Astrocyte of the hippocampus (primary cell): ENCODE results near the gene RCOR3.
A peak's percentile ranks its signal among the peaks of the same experiment; 100 is the strongest.
"Not testable (repeated sequence)": the region's sequence is repeated elsewhere in the genome, so short reads cannot be mapped to it uniquely, and the experiment has no call there.

Experiments used
- DNase-seq: peaks from one replicate; pipeline ENCODE4 v3.0.0; 2011; ENCODE audit warnings: low read depth, low spot score

Gene RCOR3

DNA sequence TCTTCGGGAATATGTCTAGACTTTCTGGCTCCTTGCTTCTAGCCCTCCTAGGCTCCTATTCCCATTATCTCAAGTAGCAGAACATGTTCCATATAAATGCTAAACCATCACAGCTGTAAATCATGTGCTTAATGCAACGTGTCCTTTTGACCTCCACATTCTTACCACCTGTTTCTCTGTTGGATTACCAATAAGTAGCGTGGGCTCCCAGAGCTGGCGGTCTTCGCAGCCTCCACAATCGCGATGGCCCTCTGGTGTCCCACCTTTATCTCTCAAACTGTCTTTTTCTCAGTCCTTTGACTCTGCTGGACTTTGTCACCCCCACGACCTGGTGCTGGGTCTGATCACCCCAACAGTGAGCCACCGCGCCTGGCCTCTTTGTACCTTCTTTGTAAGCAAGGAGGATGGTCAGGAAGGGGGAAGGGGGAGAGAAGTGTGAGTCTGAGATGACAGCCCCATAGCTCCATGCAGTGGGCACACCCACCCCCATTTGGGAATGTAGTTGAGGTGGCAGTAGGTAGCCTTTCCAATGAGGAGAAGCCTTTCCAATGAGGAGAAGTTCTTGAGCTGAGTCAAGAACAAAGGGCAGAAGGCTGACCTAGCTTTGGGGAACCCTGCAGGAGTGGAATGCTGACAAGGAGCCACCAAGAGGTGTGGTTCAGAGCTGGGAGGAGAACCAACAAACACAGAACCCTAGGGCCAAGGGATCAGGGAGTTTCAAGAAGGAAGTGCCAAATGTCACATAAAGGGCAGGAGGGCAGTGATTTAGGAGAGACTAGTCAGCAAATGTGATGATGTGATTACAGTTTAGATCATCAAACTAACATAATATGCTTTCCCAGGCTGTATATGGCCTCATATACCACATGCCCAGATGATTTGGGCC, 81.7 kb downstream of the RCOR3 start:
- DNase-seq: no peak

DNA sequence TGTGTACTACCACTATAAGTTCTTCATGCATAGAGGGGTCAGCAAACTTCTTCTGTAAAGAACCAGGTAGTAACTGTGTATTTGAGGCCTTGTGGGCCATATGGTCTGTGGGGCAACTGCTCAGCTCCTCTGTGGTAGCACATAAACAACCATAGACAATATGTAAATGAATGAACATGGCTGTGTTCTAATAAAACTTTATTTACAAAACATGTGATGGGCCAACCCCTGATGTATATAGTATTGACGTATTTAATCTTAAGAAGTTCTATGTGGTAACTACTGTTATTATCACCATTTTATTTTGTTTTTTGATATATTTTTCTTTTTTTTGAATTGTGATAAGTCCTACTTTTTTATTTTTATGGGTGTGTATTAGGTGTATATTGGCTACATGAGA, 82.8 kb downstream of the RCOR3 start:
- DNase-seq: no peak

DNA sequence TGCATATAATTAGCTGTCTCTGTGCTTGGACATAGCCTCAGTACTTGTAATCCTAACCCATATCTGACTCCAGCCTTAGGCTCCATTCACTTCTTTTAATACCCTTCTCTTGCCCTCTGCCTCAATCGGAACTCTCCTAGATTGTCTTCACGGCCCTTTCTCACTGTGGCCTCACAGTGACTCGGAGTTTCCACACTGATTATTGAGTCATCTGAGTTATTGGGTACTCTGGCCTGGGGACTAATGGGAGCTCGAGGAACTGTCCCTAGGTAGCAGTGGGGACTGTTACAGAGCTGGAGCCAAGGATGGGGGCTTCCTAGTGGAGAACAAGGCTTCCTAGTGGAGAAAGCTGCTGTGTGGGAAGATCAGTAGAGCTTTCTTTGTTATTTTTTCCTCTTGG, 84.4 kb downstream of the RCOR3 start:
- DNase-seq: no peak

DNA sequence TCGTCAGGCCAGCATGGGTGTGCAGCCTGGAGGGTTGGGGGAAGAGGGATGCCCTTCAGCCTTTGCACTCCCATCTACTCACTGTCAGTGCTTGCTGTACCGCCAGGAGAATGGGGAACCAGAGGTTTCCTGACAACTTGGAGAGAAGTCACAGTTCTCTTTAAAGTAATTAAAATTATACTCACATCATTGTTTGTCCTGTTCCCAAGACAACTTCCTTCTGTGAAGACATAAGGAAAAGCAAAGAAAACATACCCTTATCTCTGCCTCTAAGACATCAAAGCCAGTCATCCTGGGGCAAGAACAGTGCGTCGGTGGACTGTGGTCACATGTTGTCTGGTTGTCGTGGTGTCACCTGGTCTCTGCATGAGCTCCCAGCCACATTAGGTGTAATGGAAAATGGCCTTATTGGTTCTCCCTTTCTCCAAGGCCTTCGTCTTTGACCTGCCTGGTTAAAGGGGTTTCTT, 85.0 kb downstream of the RCOR3 start:
- DNase-seq: peak; percentile 42

DNA sequence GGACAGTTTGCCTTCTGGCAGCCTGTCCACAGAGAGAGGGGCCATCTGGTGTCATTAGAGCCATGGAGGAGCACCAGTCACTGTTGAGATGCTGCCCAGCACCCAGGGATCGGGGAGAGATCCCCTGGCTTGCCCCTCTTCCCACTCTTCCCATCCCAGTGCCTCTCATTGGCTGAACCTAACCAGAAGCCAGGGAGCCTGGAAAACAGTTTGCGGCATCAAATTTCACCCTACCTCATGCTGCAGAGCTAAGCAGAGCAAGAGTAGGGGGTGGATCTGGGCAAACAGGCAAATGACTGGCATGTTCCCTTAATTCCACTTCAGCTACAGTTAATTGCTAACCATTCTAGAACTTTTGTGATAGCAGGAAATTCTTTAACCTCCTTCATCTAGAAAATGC, 86.6 kb downstream of the RCOR3 start:
- peak; percentile 52 for DNase-seq

DNA sequence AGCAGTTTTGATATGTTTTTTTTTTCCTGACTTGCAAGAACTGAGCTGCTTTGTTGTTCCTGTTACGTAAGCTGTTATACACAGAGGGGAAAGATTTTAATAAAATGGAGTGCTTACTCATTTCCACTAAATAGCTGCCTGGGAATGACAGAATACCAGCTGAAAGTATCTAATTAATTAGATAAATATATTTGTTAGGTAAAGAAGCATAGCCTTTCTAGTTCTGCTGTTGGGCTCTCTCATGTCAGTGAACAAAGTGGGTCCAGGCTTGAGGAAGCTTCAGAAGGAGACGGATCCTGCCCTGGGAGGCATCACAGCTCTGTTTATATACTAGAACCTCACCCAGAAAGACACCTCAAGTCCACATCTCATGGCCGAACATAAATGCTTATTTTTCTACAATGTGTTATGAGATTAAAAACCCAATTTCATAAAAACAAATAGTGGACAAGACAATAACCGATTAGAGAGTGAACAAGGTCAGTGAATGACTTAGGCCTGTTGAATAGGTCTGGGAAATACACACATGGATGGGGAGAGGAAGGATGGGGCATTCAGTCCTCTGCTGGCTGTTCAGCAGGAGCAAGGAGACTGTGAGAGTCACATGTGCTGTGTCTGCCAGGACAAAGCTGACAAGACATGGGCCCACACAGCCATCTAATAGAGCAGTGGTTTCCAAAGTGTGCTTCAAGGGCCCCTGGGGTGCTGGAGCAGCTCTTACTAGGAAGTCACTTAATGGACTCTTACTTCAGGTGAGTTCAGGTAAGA, 88.1 kb downstream of the RCOR3 start:
- no peak for DNase-seq

DNA sequence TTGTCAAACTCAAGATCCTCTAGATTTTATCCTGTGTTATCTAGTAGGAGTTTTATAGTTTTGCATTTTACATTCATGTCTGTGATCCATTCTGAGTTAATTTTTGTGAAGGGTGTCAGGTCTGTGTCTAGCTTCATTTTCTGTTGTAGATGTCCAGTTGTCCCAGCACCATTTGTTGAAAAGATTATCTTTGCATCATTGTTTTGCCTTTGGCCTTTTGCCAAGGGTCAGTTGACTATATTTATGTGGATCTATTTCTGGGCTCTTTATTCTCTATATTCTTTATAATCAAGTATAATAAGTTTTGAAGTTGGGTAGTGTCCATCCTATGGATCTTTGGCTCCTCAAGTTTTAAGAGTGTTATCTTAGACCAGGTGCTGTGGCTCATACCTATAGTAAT, 89.4 kb downstream of the RCOR3 start:
- no peak for DNase-seq

DNA sequence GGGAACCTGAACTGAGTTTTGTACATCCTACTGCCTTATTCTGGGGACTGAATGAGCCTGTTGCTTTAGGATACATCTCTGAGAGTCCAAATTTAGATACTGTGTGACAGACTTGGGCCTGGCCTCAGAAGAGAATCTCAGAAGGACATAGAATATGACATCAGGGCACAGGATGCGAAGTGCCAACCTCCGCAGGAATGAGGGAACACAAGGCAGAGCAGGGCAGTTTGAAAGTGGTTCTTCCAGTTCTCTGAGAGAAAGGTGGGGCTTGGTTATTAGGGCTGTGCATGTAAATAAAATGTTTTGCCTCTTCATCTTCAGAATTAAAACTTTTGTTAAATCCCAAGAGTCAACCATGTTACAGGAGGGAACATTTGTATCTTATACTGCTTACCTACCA, 90.6 kb downstream of the RCOR3 start:
- no peak for DNase-seq

DNA sequence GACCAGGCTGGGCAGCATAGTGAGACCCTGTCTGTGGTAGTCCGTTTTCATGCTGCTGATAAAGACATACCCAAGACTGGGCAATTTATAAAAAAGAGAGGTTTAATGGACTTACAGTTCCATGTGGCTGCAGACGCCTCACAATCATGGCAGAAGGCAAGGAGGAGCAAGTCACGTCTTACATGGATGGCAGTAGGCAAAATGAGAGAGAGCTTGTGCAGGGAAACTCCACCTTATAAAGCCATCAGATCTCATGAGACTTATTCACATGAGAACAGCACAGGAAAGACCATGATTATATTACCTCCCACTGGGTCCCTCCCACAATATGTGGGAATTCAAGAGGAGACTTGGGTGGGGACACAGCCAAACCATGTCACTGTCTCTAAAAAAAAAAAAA, 92.9 kb downstream of the RCOR3 start:
- not testable (repeated sequence) for DNase-seq

DNA sequence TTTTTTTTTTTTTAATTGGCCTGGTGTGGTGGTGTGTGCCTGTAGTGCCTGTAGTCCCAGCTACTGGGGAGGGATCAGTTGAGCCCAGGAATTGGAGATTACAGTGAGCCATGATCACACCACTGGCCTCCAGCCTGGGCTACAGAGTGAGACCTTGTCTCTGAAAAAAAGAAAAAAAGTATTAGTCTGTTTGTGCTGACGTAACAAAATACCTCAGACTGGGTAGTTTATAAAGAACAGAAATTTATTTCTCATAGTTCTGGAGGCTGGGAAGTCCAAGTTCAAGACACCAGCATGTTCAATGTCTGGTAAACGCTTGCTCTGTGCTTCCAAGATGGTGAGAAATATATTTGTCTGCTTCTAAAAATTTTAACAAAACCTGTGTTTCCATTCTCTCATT, 93.3 kb downstream of the RCOR3 start:
- no peak for DNase-seq

DNA sequence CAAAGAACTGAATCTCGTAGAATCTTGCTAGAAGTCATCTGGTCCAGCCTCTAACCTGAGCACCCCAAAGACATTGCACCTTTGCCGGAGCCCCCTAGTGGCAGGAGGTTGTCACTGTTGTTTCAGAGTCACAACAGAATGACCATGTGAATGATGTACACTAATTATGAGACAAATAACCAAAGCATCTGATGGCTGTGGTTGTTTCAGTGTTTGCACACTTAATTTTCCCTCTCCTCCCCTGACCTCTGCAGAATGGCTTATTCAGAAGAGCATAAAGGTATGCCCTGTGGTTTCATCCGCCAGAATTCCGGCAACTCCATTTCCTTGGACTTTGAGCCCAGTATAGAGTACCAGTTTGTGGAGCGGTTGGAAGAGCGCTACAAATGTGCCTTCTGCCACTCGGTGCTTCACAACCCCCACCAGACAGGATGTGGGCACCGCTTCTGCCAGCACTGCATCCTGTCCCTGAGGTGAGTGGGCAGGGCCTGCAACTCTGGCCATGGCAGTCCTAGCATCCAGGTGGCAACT, 93.9 kb downstream of the RCOR3 start:
- no peak for DNase-seq

DNA sequence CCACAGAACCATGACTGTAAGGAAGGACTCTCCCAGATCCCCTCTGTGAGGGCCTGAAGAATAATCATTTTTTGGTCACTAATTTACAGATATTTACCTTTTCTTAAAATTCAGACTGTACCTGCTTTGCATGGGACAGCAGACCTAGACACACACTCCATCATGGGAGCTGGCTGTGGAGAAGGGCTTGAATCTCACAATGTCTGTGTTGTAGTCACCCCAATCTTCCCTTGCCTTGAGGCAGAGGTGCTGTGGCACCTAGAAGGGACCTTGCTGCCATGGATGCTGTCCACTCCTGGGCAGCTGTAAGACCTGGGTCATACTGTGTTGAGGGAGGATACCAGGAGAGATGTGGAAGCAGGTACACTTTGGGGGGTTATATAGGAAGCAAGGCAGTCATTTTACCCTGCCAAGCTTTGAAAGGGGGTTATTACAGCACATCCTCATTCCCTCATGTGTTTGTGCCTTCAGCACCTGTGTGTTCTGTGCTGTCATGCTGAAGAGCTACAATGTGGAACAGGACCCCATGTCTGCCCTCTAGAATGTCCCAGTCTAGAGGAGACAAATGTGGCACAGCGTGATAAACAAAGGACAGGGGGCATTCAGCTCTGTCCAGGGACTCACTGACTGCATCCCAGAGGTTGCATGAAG, 94.5 kb downstream of the RCOR3 start:
- no peak for DNase-seq

DNA sequence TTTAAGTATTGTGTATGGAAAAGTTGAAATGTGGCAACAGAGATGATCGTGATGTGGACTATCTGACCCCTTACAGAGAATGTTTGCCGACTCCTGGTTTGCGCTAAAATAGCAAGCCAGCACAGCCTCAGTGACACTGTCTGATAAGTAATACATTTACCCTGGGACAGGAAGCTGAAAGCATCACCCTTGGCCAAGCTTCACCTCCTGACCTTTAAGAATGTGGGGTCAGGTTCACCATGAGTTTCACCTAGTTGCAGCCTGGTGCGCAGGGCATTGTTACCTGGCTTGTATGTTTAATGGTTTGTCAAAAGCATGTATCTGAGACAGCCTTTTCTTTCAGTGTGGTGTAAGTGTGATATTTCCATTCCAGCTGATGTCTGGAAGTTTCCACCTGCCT, 96.7 kb downstream of the RCOR3 start:
- no peak for DNase-seq

DNA sequence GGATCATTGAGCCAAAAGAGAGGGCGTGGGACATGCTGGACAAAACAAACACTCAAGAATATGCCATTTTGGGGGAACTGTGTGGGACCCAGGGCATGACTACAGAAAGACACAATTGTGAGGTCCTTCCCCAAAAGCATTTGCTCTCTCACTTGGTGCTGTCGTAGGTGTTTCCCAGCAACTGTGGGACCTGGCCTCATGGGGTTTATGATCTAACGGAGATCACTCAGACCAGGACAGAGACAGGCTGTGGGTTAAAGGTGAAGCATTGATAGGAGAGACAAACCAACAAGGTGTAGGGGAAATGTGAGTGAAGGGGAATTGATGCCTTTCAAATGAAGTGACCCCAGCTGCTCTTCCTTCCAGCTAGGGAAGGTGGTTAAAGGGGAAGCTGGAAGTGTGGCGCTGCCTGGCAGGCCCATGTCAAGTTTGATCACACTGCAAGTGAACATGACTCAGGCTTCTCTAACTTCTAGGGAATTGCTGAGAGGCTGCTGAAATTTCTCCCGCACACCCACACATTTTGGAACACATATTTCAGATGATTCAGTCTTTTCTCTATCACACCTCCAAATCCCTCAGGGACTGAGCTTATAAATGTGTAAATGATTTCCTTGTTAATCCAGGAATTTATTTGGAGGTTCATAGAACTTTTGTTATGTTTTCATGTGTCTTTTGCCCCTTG, 97.7 kb downstream of the RCOR3 start:
- DNase-seq: peak; percentile 48

DNA sequence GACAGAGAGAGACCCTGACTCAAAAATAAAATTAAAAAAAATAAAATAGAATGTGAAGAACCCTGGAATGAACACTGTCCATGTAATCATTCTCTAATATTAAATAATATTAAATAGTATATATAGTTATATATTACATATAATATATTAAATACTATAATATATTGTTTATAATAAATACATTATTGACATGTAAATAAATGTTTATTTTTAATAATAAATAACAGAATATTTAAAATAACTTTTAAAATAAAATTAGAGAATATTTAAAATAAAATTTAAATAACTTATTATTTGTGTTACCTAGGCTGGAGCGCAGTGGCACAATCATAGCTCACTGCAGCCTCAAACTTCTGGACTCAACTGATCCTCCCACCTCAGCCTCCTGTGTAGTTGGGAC, 99.5 kb downstream of the RCOR3 start:
- DNase-seq: no peak

DNA sequence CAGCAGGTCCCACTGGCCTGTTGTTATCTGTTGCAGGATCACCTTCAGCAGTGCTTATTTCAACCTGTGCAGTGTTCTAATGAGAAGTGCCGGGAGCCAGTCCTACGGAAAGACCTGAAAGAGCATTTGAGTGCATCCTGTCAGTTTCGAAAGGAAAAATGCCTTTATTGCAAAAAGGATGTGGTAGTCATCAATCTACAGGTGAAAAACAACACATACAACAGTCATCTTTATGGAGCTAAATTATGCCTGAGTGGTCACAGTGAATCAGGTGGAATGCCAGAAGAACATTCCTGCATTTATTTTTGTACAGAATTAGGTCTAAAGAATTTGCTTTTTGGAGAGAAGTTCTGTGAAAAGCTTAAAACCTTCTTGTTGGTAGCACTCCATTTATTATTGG, 100.7 kb downstream of the RCOR3 start:
- peak; percentile 75 for DNase-seq

DNA sequence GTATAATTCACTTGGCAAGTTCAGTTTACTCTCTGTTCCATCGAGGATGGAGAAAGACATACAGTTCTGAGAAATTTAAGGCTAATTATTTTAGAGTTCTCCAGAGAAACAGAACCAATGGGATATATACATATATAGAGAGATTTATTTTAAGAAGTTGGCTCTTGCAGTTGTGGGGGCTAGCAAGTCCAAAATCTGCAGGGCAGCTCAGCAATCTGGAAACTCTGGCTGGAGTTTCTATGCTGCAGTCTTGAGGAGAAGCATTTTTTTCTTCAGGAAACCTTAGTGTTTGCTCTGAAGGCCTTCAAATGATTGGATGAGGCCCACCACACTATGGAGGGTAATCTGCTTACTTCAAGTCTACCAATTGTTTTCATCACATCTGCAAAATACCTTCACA, 102.0 kb downstream of the RCOR3 start:
- DNase-seq: no peak
